ENCODE measurements around the gene IL17B.

GRCh38 chr5:149382517-149383220 is 3.6 kb upstream of the IL17B start:
- no peak for TF ChIP-seq CTCF (IDR thresholded peaks at IDR 0.05; ENCODE audit: control extremely low read depth in 1 of 3, insufficient read depth in 1 of 3, low read depth in 1 of 3, low read length in 3 of 3)
- TF ChIP-seq MAFK (IDR thresholded peaks at IDR 0.05; ENCODE audit: low read depth, low read length) = no peak
- no peak for TF ChIP-seq RAD21 (IDR thresholded peaks at IDR 0.05 in 1 of 2, conservative IDR thresholded peaks at IDR 0.05 in 1 of 2; ENCODE audit: low read depth in 2 of 2, low read length in 2 of 2)
- TF ChIP-seq FOSL1 (IDR thresholded peaks at IDR 0.05; ENCODE audit: insufficient read depth, low read depth, low read length) = no peak
- TF ChIP-seq NRF1 (IDR thresholded peaks at IDR 0.05; ENCODE audit: low read depth, low read length) = no peak
- no peak for TF ChIP-seq EZH2 (IDR thresholded peaks at IDR 0.05; ENCODE audit: low read depth, low read length, severe bottlenecking)
- no peak for TF ChIP-seq EP300 (IDR thresholded peaks at IDR 0.05; ENCODE audit: borderline replicate concordance in 1 of 2, low read depth in 2 of 2, low read length in 2 of 2)
- TF ChIP-seq CHD1 (IDR thresholded peaks at IDR 0.05; ENCODE audit: low read depth, low read length) = no peak
- no peak for TF ChIP-seq CHD2 (IDR thresholded peaks at IDR 0.05; ENCODE audit: low read length)
- no peak for TF ChIP-seq POLR2A (IDR thresholded peaks at IDR 0.05; ENCODE audit: control extremely low read depth in 1 of 2, low read depth in 2 of 2, low read length in 2 of 2)
- no peak for TF ChIP-seq EGR1 (IDR thresholded peaks at IDR 0.05; ENCODE audit: borderline replicate concordance, low read depth, low read length)
- TF ChIP-seq SUZ12 (IDR thresholded peaks at IDR 0.05; ENCODE audit: low read length) = no peak
- TF ChIP-seq, protein P1, sequence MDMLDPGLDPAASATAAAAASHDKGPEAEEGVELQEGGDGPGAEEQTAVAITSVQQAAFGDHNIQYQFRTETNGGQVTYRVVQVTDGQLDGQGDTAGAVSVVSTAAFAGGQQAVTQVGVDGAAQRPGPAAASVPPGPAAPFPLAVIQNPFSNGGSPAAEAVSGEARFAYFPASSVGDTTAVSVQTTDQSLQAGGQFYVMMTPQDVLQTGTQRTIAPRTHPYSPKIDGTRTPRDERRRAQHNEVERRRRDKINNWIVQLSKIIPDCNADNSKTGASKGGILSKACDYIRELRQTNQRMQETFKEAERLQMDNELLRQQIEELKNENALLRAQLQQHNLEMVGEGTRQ (IDR thresholded peaks at IDR 0.05; ENCODE audit: low read length) = no peak
- no peak for TF ChIP-seq POLR2AphosphoS5 (IDR thresholded peaks at IDR 0.05; ENCODE audit: low read depth, low read length)

Measured in H1 (cell line).